ENCODE data around the gene USP25. TPM values are rescaled to one million over a fixed set of nuclear protein-coding genes. Genes with fewer than 3 reads are reported as not detected.

USP25 gene
- total RNA-seq, 1 experiment from 2014 or later: 35.1 TPM

DNA sequence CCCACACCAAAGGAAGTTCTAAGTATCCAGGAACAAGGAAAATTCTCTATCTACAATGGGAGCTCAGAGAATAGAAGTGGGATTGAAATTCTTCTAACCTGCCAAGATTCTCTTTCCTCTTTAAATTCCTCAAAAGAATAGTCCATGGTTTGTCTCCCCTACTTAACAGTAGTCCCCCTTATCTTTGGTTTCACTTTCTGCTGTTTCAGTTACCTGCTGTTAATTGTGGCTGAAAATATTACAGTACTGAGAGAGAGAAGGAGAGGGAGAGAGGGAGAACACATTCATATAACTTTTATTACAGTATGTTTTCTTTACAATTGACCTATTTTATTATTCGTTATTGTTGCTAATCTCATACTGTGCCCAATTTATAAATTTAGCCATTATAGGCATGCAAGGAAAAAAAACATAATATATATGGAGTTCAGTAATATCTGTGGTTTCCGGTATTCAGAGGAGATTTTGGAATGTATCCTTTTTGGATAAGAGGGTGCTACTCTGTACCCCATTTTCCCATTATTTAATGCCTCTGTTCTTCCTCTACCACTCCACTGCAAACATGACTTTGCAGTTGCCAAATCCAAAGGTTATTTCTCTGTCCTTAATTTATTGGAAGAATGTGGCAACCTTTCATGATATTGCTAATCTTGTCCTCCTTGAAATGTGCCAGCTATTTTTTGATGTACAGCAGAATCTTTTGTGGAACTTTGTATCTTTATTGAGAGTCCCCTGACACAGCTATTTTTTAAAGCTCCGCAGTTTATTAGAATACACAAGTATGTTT lies 68.0 kb downstream of the USP25 start:
- Histone ChIP-seq H2BK120ac (ENCODE audit: low read depth, low read length, poor library complexity, severe bottlenecking) (no peak overlapping the region), H3K4me1 (ENCODE audit: insufficient read depth, low read length) (no peaks in the 10 kb centered on the region), H2BK5ac (ENCODE audit: insufficient read length, low read length) (no peak overlapping the region), H3K27me3 (ENCODE audit: insufficient read depth, low read length) (no peaks in the 10 kb centered on the region), H4K20me1 (ENCODE audit: control insufficient read depth, insufficient read depth, insufficient read length) (no peaks in the 10 kb centered on the region), H3K4ac (ENCODE audit: low read depth, low read length) (no peak overlapping the region), H3K79me2 (ENCODE audit: insufficient read depth, low read length) (no peaks in the 10 kb centered on the region; the same call in 1 of the 2 replicates), H3K4me2 (ENCODE audit: insufficient read depth, insufficient read length, low read length) (no peak overlapping the region), H2BK20ac (ENCODE audit: low read depth, low read length, poor library complexity, severe bottlenecking) (no peak overlapping the region), H3K79me1 (ENCODE audit: insufficient read depth, low read depth, low read length, poor library complexity, severe bottlenecking) (no peaks in the 10 kb centered on the region), H3K9ac (ENCODE audit: extremely low read depth, insufficient read length, low read length) (no peak overlapping the region), H2AFZ (ENCODE audit: low read length) (no peak overlapping the region), H3K23ac (ENCODE audit: insufficient read length, low read depth, low read length) (no peak overlapping the region), H4K5ac (ENCODE audit: insufficient read length, low read depth, low read length) (no peak overlapping the region), H3K9me3 (ENCODE audit: control insufficient read depth, low read depth, low read length) (no peaks in the 10 kb centered on the region), H3K27ac (ENCODE audit: insufficient read length, low read depth, low read length) (no peak overlapping the region), H2BK15ac (ENCODE audit: low read depth, low read length) (no peak overlapping the region), H3K18ac (ENCODE audit: insufficient read length, low read depth, low read length) (no peak overlapping the region), H4K91ac (ENCODE audit: insufficient read length, low read depth, low read length) (no peak overlapping the region), H2BK12ac (ENCODE audit: insufficient read length, low read depth, low read length) (no peak overlapping the region), H2AK5ac (ENCODE audit: insufficient read length, low read length) (no peak overlapping the region), H3K14ac (ENCODE audit: insufficient read depth, low read length) (no peak overlapping the region), H4K8ac (replicated peaks; ENCODE audit: insufficient read length, low read depth, low read length) (no peak overlapping the region), H3K56ac (ENCODE audit: insufficient read length, low read depth, low read length) (no peak overlapping the region), H3T11ph (ENCODE audit: low read length) (no peak overlapping the region), H3K23me2 (ENCODE audit: insufficient read length, low read depth, low read length, poor library complexity, severe bottlenecking) (no peaks in the 10 kb centered on the region)
- TF ChIP-seq, protein P1, sequence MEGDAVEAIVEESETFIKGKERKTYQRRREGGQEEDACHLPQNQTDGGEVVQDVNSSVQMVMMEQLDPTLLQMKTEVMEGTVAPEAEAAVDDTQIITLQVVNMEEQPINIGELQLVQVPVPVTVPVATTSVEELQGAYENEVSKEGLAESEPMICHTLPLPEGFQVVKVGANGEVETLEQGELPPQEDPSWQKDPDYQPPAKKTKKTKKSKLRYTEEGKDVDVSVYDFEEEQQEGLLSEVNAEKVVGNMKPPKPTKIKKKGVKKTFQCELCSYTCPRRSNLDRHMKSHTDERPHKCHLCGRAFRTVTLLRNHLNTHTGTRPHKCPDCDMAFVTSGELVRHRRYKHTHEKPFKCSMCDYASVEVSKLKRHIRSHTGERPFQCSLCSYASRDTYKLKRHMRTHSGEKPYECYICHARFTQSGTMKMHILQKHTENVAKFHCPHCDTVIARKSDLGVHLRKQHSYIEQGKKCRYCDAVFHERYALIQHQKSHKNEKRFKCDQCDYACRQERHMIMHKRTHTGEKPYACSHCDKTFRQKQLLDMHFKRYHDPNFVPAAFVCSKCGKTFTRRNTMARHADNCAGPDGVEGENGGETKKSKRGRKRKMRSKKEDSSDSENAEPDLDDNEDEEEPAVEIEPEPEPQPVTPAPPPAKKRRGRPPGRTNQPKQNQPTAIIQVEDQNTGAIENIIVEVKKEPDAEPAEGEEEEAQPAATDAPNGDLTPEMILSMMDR (conservative IDR thresholded peaks at IDR 0.05): no peak
- WGBS (ENCODE audit: extremely low coverage, insufficient read length, low lambda C conversion rate): no CpG with 5 or more reads among the region's 3 CpGs
- H3K4me1 Mint-ChIP-seq: peaks cover 0 to 4% of the 10 kb centered on the region in 2 experiments; a peak in 1 of 4 replicates
- H3K4me3 Mint-ChIP-seq: no peak overlapping the region
- peak overlapping the region; percentile 6 to 50 (median 35); a peak in 2 of 7 replicates for H3K27ac Mint-ChIP-seq
- no peaks in the 10 kb centered on the region; a peak in 1 of 7 replicates for H3K36me3 Mint-ChIP-seq (ENCODE audit: insufficient read depth in 1 of 3, low read depth in 3 of 3)
- H3K9me3 Mint-ChIP-seq: no peaks in the 10 kb centered on the region
- no peaks in the 10 kb centered on the region for H3K27me3 Mint-ChIP-seq (ENCODE audit: low read depth)
- no peak for DNase-seq
